Lower leg skin (tissue), 4 donors: Measurements from ENCODE around the gene ZC3H18. TPM values are rescaled to one million over a fixed set of nuclear protein-coding genes. Genes with fewer than 3 reads are reported as not detected.

Source experiments
- DNase-seq, 2 donors: peaks; one replicate each; pipeline ENCODE4 v3.0.0-alpha.2; 2019; ENCODE audit warnings: low spot score in 2 of 2
- H3K4me3 ChIP-seq: fragments of 200-600 bp; sonication (generic); 2 replicates; pipeline ENCODE4 v1.5.1; 2017; ENCODE audit warnings: mild to moderate bottlenecking, low read depth; ENCODE audit not compliant: poor library complexity, severe bottlenecking
- POLR2A ChIP-seq, 2 donors: fragments of 450-650 bp; IDR thresholded peaks; one replicate each; pipeline ENCODE4 v1.6.1; 2016 to 2017; ENCODE audit warnings: antibody characterized with exemption in 2 of 2, mild to moderate bottlenecking in 1 of 2, moderate library complexity in 1 of 2
- WGBS, 2 donors: methylation state at CpG; one replicate each; pipeline ENCODE4 v1.1.5; 2018; 5-methylcytosine and 5-hydroxymethylcytosine counted together
- intact Hi-C: fragments of 100-400 bp; cut with DNase I; formaldehyde crosslinking; loops from one replicate; pipeline ENCODE4 v1.15.0; 2023; ENCODE audit warnings: low total_unique reads
- total RNA-seq, 4 donors: library from RNA; depleted of rRNA; stranded (reverse); fragments of >200 nt; gene quantifications; one replicate each; pipeline ENCODE4 v1.1.0, GENCODE V29; 2016
- TF ChIP-seq, protein P1 (sequence below), 3 donors: fragments of 450-650 bp; IDR thresholded peaks; one replicate each; pipeline ENCODE4 v1.5.1; 2016; ENCODE audit warnings: antibody characterized with exemption in 3 of 3, mild to moderate bottlenecking in 3 of 3, moderate library complexity in 2 of 3

ZC3H18 gene
- total RNA-seq, 4 donors from 2014 or later: 16.5 to 32.3 (median 18.5) TPM

DNA sequence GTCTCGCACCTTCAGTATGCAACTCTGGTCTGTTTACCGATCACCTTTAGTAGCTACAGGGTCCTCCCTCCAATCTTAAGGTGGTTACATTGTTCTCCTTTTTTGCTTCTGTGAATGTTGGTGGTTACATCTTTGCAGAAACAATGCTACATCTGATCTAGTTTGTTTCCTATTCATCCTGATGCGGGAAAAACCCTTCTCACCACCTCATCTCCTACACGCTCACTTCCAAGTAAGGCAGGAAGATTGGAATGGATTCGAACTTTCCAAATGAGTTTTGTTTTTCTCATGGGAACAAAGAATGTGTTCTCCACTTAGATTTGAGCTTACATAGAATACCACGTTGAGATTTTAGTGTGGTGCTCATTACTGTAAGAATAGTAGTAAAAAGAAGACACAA lies 14.5 kb downstream of the ZC3H18 start:
- intact Hi-C loops: no loop called here
- TF ChIP-seq, protein P1, sequence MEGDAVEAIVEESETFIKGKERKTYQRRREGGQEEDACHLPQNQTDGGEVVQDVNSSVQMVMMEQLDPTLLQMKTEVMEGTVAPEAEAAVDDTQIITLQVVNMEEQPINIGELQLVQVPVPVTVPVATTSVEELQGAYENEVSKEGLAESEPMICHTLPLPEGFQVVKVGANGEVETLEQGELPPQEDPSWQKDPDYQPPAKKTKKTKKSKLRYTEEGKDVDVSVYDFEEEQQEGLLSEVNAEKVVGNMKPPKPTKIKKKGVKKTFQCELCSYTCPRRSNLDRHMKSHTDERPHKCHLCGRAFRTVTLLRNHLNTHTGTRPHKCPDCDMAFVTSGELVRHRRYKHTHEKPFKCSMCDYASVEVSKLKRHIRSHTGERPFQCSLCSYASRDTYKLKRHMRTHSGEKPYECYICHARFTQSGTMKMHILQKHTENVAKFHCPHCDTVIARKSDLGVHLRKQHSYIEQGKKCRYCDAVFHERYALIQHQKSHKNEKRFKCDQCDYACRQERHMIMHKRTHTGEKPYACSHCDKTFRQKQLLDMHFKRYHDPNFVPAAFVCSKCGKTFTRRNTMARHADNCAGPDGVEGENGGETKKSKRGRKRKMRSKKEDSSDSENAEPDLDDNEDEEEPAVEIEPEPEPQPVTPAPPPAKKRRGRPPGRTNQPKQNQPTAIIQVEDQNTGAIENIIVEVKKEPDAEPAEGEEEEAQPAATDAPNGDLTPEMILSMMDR (IDR thresholded peaks at IDR 0.05): no peak
- no peak for TF ChIP-seq POLR2A (IDR thresholded peaks at IDR 0.05)
- 65 to 73% methylated on average over 6 of the region's 6 CpGs for WGBS, 2 donors
- H3K4me3 ChIP-seq: no peak overlapping the region
- no peak for DNase-seq

DNA sequence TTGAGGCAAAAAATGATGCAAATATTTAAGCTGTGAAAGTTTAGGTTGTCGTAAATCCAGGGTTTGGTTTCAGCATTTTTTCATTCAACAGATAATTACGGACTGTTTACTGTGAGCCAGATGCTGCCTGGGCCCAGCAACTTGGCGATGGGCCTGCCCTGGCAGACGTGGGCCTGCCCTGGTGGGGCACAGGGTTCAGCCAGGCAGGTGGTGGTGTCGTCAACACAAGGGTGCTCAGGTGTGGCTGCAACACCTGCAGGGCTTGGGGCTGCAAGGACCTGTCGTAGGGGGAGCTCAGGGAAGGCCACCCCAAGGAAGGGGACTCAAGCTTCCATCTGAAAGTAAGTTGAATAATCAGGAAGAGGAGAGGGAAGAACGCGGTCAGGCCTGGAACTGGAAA lies 15.1 kb downstream of the ZC3H18 start:
- WGBS, 2 donors: 52 to 54% methylated on average over 8 of the region's 8 CpGs
- TF ChIP-seq, protein P1 (IDR thresholded peaks at IDR 0.05): no peak
- no peak for TF ChIP-seq POLR2A (IDR thresholded peaks at IDR 0.05)
- no peak for DNase-seq
- no peak overlapping the region for H3K4me3 ChIP-seq
- intact Hi-C loops: no loop called here

DNA sequence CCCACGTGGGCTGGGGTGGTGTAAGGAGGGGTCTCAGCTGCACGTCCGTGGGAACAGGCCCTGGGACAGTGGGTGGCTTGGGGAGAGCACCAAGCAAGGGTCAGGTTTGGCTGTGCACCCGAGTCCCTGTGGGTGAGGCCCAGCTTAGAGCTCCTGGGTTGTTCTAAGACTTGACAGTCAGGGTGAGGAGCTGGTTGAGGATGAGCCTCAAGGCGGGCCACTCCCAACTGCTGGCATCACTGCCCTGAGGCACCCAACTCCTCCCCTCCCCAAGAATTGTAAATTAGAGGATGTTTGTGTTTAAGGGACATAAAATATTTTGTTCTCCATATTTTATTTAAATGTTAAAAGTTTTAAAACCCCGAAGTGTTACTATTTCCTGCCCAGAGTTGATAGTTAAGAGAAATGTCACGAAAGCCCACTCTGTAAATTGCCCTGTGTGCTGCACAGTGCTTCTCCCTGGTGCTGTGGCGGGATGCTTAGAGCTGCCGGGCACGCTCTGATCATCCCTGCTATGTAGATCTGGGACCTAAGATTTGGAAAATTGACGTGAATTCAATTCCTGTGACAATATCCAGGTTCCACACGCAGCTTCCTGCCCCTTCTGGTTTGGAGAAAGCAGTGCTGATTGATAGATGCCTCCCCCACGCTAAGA lies 15.9 kb downstream of the ZC3H18 start:
- WGBS, 2 donors: 80 to 83% methylated on average over 13 of the region's 13 CpGs
- DNase-seq: no peak
- no peak overlapping the region for H3K4me3 ChIP-seq
- intact Hi-C loops: no loop called here
- TF ChIP-seq POLR2A (IDR thresholded peaks at IDR 0.05): no peak
- TF ChIP-seq, protein P1 (IDR thresholded peaks at IDR 0.05): no peak

DNA sequence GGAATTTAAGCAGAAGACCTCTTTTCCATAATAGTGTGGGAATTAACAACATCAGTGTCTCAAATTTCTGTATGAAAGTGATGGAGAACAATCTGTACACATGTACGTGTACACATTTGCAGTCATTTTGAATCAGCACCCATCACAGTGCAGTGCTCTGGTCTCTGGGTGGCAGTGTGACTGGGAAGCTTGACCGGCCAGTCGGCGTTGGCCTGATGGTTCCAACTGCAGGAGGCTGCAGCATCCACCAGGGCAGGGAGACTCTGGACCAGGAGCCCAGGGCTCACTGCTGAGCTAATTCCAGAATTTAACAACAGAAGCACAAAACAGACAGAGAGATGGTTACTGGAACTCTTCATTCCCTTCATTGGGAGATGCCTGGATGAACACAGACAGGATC lies 17.9 kb downstream of the ZC3H18 start:
- TF ChIP-seq, protein P1 (IDR thresholded peaks at IDR 0.05): no peak
- no peak for TF ChIP-seq POLR2A (IDR thresholded peaks at IDR 0.05)
- 86 to 89% methylated on average over 4 of the region's 4 CpGs for WGBS, 2 donors
- no peak for DNase-seq
- intact Hi-C loops: no loop called here
- no peak overlapping the region for H3K4me3 ChIP-seq

DNA sequence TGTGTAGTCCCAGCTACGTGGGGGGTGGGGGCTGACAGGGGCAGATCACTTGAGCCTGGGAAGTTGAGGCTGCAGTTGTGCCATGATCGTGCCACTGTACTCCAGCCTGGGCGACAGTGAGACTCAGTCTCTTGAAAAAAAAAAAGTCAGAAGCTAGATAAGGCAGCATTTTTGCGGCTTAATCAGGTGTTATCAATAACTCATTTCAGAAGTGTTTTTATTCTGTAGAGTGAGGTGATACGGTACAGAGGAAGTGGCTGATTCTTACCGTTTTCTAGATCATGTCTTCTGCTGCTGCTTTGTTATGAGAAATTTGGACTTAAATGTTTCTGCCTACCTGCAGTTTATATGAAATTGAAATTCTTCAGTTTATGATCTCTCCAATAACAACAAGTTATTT lies 18.6 kb downstream of the ZC3H18 start:
- DNase-seq: no peak
- no peak overlapping the region for H3K4me3 ChIP-seq
- 83 to 89% methylated on average over 6 of the region's 6 CpGs for WGBS, 2 donors
- TF ChIP-seq, protein P1 (IDR thresholded peaks at IDR 0.05): no peak
- no peak for TF ChIP-seq POLR2A (IDR thresholded peaks at IDR 0.05)
- intact Hi-C loops: no loop called here

DNA sequence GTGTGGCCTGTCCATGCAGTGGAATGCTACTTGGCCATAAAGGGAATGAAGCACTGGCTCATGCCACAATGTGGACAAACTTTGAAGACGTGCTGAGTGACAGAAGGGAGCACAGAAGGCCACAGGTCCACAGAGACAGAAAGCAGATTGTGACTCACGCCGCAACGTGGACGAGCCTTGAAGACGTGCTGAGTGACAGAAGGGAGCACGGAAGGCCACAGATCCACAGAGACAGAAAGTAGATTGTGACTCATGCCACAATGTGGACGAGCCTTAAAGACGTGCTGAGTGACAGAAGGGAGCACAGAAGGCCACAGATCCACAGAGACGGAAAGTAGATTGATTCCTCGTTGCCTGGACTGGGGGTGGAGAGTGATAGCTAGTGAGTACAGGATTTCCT lies 19.2 kb downstream of the ZC3H18 start:
- H3K4me3 ChIP-seq: no peak overlapping the region
- WGBS, 2 donors: 88 to 90% methylated on average over 11 of the region's 11 CpGs
- no peak for DNase-seq
- TF ChIP-seq POLR2A (IDR thresholded peaks at IDR 0.05): no peak
- TF ChIP-seq, protein P1 (IDR thresholded peaks at IDR 0.05): no peak
- intact Hi-C loops: no loop called here
